ENCODE measurements around the gene AHDC1. TPM values are rescaled to one million over a fixed set of nuclear protein-coding genes. Genes with fewer than 3 reads are reported as not detected.
A peak's percentile ranks its signal among the peaks of the same experiment; 100 is the strongest.

Gene AHDC1
- total and polyA plus RNA-seq, 10 of the 15 experiments (the other 5 are each of a cell fraction or from before 2014, with no cell fraction given), result 0.21 to 13.0 (median 1.4) TPM

DNA sequence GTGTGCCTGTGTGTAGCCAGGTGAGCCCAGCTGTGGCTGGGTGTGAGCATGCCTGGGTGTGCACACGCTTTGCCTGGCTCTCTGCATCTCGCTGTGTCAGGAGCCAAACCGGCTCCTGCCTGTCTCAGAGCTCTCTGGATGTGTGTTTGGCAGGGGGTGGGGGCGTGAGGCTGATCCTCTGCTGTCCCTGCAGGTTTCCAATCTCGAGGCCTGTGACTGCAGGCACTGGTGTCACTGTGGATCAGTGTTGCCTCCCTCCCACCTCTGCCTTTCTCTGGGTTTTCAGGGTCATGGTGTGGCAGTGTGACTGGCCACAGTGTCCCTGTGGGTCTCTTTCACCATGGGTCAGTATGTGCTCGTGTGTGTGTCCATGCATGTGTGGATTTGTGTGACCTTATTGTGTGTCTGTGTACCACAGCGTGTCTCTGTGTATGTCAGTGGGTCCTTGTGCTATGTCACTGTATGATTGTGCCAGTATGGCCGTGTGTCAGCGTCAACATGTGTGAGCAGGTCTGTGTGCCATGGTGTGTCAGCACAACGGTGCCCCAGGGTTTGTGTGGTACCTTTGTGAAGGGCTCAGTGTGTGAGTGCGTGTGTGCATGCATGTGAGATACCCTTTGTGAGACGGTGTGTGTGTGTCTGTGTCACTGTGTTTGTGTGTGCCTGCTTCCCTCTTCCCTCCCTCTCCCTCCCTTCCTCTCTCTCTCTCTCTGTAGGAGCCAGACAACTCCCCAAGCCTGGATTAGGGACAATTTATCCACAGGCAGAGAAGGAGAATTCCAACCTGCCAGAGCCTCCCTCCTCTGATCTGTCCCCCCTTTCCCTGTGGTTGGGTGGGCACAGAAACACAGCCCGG, 43.4 kb downstream of the AHDC1 start:
- ChIA-PET SMC1A (ENCODE audit: uncharacterized antibody, unreplicated experiment) (interaction anchor here (0.7 to 1.3 kb wide), 2 partner anchors 46 to 102 kb away, joined by 3 to 4 read pairs; no protein-coding TSS in a partner anchor), POLR2A (no interaction called here), CTCF (interaction anchor here (6.7 kb wide), 1 partner anchor 9 kb away, joined by 71 read pairs; no protein-coding TSS in a partner anchor), RAD21 (ENCODE audit: unreplicated experiment) (interaction anchor here (2.3 kb wide), 1 partner anchor 102 kb away, joined by 5 read pairs; no protein-coding TSS in a partner anchor)
- Histone ChIP-seq H3K79me2 (ENCODE audit: control insufficient read depth, insufficient read depth, low read length) (no peaks in the 10 kb centered on the region; the same call in 1 of the 2 replicates), H3K27ac (ENCODE audit: control insufficient read depth, insufficient read depth) (no peak overlapping the region), H3K9ac (ENCODE audit: control insufficient read depth, insufficient read depth, low read length) (no peak overlapping the region), H3K36me3 (ENCODE audit: control insufficient read depth in 2 of 2, insufficient read depth in 2 of 2, low read length in 1 of 2) (peaks cover 0 to 4% of the 10 kb centered on the region in 2 experiments; a peak in 2 of 4 replicates), H2AFZ (ENCODE audit: control insufficient read depth, low read depth, low read length) (no peak overlapping the region), H4K20me1 (ENCODE audit: control insufficient read depth, insufficient read depth) (no peaks in the 10 kb centered on the region), H3K4me1 (ENCODE audit: control insufficient read depth, insufficient read depth, low read length) (peaks cover 16% of the 10 kb centered on the region), H3K9me3 (replicated peaks; ENCODE audit: control insufficient read depth, insufficient read depth, low read length) (no peaks in the 10 kb centered on the region), H3K4me3 (no peak overlapping the region), H3K4me2 (ENCODE audit: control insufficient read depth, insufficient read depth) (no peak overlapping the region), H3K27me3 (replicated peaks in 1 of 2; ENCODE audit: control insufficient read depth in 2 of 2, insufficient read depth in 2 of 2, low read length in 1 of 2) (no peaks in the 10 kb centered on the region)
- TF ChIP-seq, protein P1, sequence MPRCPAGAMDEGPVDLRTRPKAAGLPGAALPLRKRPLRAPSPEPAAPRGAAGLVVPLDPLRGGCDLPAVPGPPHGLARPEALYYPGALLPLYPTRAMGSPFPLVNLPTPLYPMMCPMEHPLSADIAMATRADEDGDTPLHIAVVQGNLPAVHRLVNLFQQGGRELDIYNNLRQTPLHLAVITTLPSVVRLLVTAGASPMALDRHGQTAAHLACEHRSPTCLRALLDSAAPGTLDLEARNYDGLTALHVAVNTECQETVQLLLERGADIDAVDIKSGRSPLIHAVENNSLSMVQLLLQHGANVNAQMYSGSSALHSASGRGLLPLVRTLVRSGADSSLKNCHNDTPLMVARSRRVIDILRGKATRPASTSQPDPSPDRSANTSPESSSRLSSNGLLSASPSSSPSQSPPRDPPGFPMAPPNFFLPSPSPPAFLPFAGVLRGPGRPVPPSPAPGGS (IDR thresholded peaks at IDR 0.05; ENCODE audit: borderline replicate concordance, insufficient read depth, low read depth, low read length, poor library complexity, severe bottlenecking), result peak; percentile 92
- TF ChIP-seq NBN (IDR thresholded peaks at IDR 0.05), result no peak
- ATAC-seq, result no peak
- FAIRE-seq, result no peak
- WGBS (ENCODE audit: insufficient coverage, insufficient replicate concordance, low lambda C conversion rate, missing lambda C conversion rate), result 48% methylated on average over 13 of the region's 13 CpGs
- DNase-seq (ENCODE audit: low read depth, low spot score), result no peak
- no TSS peak for BruUV-seq (replicated peaks)
- in situ Hi-C loops (cut with MboI), result loop anchor here (5.0 kb wide), 1 partner anchor 48 kb away; no protein-coding TSS in a partner anchor
- intact Hi-C loops (cut with micrococcal nuclease; ENCODE audit: unreplicated experiment), result no loop called here
